MG63 (cell line): ENCODE data around the gene GLYATL1. TPM values are rescaled to one million over a fixed set of nuclear protein-coding genes. Genes with fewer than 3 reads are reported as not detected.

Source experiments
- DNase-seq: peaks from one replicate; pipeline ENCODE4 v3.0.0-alpha.2; 2020
- H3K27me3 ChIP-seq: fragments of 250-450 bp; sonication (Bioruptor Pico); 2 replicates; pipeline ENCODE4 v1.5.1; 2020; ENCODE audit warnings: mild to moderate bottlenecking, moderate library complexity
- H3K36me3 ChIP-seq: fragments of 250-450 bp; sonication (Bioruptor Pico); 2 replicates; pipeline ENCODE4 v1.5.1; 2020; ENCODE audit warnings: mild to moderate bottlenecking, moderate library complexity
- H3K4me3 ChIP-seq: fragments of 250-450 bp; sonication (Bioruptor Pico); 2 replicates; pipeline ENCODE4 v1.5.1; 2020; ENCODE audit warnings: mild to moderate bottlenecking, moderate library complexity
- H3K9me3 ChIP-seq: fragments of 250-450 bp; sonication (Bioruptor Pico); 2 replicates; pipeline ENCODE4 v1.5.1; 2020; ENCODE audit warnings: mild to moderate bottlenecking, moderate library complexity
- total RNA-seq: library from RNA; depleted of rRNA; stranded (reverse); fragments of >200 nt; shearing (Covaris generic); gene quantifications from 2 replicates; pipeline ENCODE4 v1.2.3, GENCODE V29; 2014; ENCODE audit warnings: low replicate concordance; rRNA removed

GLYATL1 gene
- not detected in 2 replicates for total RNA-seq

- H3K36me3 ChIP-seq: no peaks in the 10 kb centered on the region
- H3K4me3 ChIP-seq: no peak within 1 kb of the TSS
- no peaks in the 10 kb centered on the region for H3K27me3 ChIP-seq
- H3K9me3 ChIP-seq: no peaks in the 10 kb centered on the region
- no peak for DNase-seq
Observed at GRCh38 chr11:58939277-58939676, at the start of gene GLYATL1. Gene GLYATL1, plus strand, starts transcription at chr11:58939488. Its CDS starts 7,600 bp downstream, at chr11:58947088.

GRCh38 chr11:58893899-58894298, 45.4 kb upstream of the GLYATL1 start:
- Histone ChIP-seq H3K9me3 (no peaks in the 10 kb centered on the region), H3K27me3 (no peaks in the 10 kb centered on the region), H3K4me3 (no peak overlapping the region), H3K36me3 (no peaks in the 10 kb centered on the region; the same call in 1 of the 2 replicates)
- no peak for DNase-seq

- H3K9me3 ChIP-seq: no peaks in the 10 kb centered on the region
- H3K4me3 ChIP-seq: no peak overlapping the region
- no peaks in the 10 kb centered on the region for H3K27me3 ChIP-seq
- no peaks in the 10 kb centered on the region for H3K36me3 ChIP-seq
- DNase-seq: no peak
Observed at GRCh38 chr11:58898106-58898505, 41.2 kb upstream of the GLYATL1 start.

GRCh38 chr11:58900479-58901420, 38.5 kb upstream of the GLYATL1 start:
- Histone ChIP-seq H3K9me3 (no peaks in the 10 kb centered on the region), H3K36me3 (no peaks in the 10 kb centered on the region), H3K4me3 (no peak overlapping the region), H3K27me3 (no peaks in the 10 kb centered on the region)
- DNase-seq: no peak

GRCh38 chr11:58902881-58903280, 36.4 kb upstream of the GLYATL1 start:
- Histone ChIP-seq H3K27me3 (no peaks in the 10 kb centered on the region), H3K4me3 (no peak overlapping the region), H3K36me3 (no peaks in the 10 kb centered on the region), H3K9me3 (no peaks in the 10 kb centered on the region)
- DNase-seq: no peak

GRCh38 chr11:58905011-58905720, 34.1 kb upstream of the GLYATL1 start:
- Histone ChIP-seq H3K27me3 (no peaks in the 10 kb centered on the region), H3K36me3 (no peaks in the 10 kb centered on the region), H3K9me3 (no peaks in the 10 kb centered on the region), H3K4me3 (peak overlapping the region; percentile 59)
- peak; percentile 75 for DNase-seq

GRCh38 chr11:58905721-58906547, 33.4 kb upstream of the GLYATL1 start:
- no peaks in the 10 kb centered on the region for H3K27me3 ChIP-seq
- peak; percentile 88 for DNase-seq
- no peaks in the 10 kb centered on the region for H3K36me3 ChIP-seq
- peak overlapping the region; percentile 59 for H3K4me3 ChIP-seq
- H3K9me3 ChIP-seq: no peaks in the 10 kb centered on the region

- no peaks in the 10 kb centered on the region for H3K27me3 ChIP-seq
- H3K36me3 ChIP-seq: no peaks in the 10 kb centered on the region
- DNase-seq: no peak
- H3K9me3 ChIP-seq: no peaks in the 10 kb centered on the region
- H3K4me3 ChIP-seq: no peak overlapping the region
Observed at GRCh38 chr11:58907780-58908179, 31.5 kb upstream of the GLYATL1 start.

- Histone ChIP-seq H3K9me3 (0 out of 2 replicates have a peak, but pooled peaks cover 6% of the 10 kb centered on the region), H3K4me3 (no peak overlapping the region), H3K27me3 (no peaks in the 10 kb centered on the region), H3K36me3 (no peaks in the 10 kb centered on the region)
- DNase-seq: peak; percentile 17
Observed at GRCh38 chr11:58912124-58912523, 27.2 kb upstream of the GLYATL1 start.

GRCh38 chr11:58913685-58914084, 25.6 kb upstream of the GLYATL1 start:
- H3K9me3 ChIP-seq: 0 out of 2 replicates have a peak, but pooled peaks cover 6% of the 10 kb centered on the region
- no peaks in the 10 kb centered on the region for H3K36me3 ChIP-seq
- no peak overlapping the region for H3K4me3 ChIP-seq
- no peak for DNase-seq
- no peaks in the 10 kb centered on the region for H3K27me3 ChIP-seq

GRCh38 chr11:58914821-58915543, 24.3 kb upstream of the GLYATL1 start:
- H3K9me3 ChIP-seq: 0 out of 2 replicates have a peak, but pooled peaks cover 6% of the 10 kb centered on the region
- H3K27me3 ChIP-seq: no peaks in the 10 kb centered on the region
- H3K4me3 ChIP-seq: no peak overlapping the region
- no peak for DNase-seq
- H3K36me3 ChIP-seq: no peaks in the 10 kb centered on the region

GRCh38 chr11:58916637-58917036, 22.7 kb upstream of the GLYATL1 start:
- H3K9me3 ChIP-seq: 0 out of 2 replicates have a peak, but pooled peaks cover 6% of the 10 kb centered on the region

GRCh38 chr11:58917159-58917783, 22.0 kb upstream of the GLYATL1 start:
- no peaks in the 10 kb centered on the region for H3K36me3 ChIP-seq
- no peak for DNase-seq
- H3K27me3 ChIP-seq: no peaks in the 10 kb centered on the region
- 0 out of 2 replicates have a peak, but pooled peaks cover 6% of the 10 kb centered on the region for H3K9me3 ChIP-seq
- H3K4me3 ChIP-seq: no peak overlapping the region

More at GRCh38 chr11:58916637-58917036, 22.7 kb upstream of the GLYATL1 start:
- Histone ChIP-seq H3K27me3 (no peaks in the 10 kb centered on the region), H3K4me3 (no peak overlapping the region), H3K36me3 (no peaks in the 10 kb centered on the region)
- no peak for DNase-seq

- H3K4me3 ChIP-seq: no peak overlapping the region
- H3K36me3 ChIP-seq: no peaks in the 10 kb centered on the region
- no peak for DNase-seq
- 0 out of 2 replicates have a peak, but pooled peaks cover 6% of the 10 kb centered on the region for H3K9me3 ChIP-seq
- H3K27me3 ChIP-seq: no peaks in the 10 kb centered on the region
Observed at GRCh38 chr11:58919561-58919960, 19.7 kb upstream of the GLYATL1 start.

- H3K36me3 ChIP-seq: no peaks in the 10 kb centered on the region
- H3K9me3 ChIP-seq: 0 out of 2 replicates have a peak, but pooled peaks cover 6% of the 10 kb centered on the region
- DNase-seq: no peak
- H3K27me3 ChIP-seq: no peaks in the 10 kb centered on the region
- H3K4me3 ChIP-seq: no peak overlapping the region
Observed at GRCh38 chr11:58919980-58920379, 19.3 kb upstream of the GLYATL1 start.
